K562 (cell line): ENCODE results near the gene SLC12A4. TPM values are rescaled to one million over a fixed set of nuclear protein-coding genes. Genes with fewer than 3 reads are reported as not detected.
"Not testable (repeated sequence)": the region's sequence is repeated elsewhere in the genome, so short reads cannot be mapped to it uniquely, and the experiment has no call there.

Experiments
- ATAC-seq: fragments of 200-7000 bp; cut with Tn5 transposase; 3 replicates; pipeline ENCODE4 v1.9.1; 2020; ENCODE audit warnings: moderate library complexity
- BruUV-seq: library from RNA; stranded (reverse); fragments of 400-500 nt; replicated peaks from 2 replicates; lab custom pipeline; 2021; lab: Mats Ljungman, UMichigan
- CTCF ChIA-PET: fragments of 300-600 bp; formaldehyde crosslinking; extraction: SDS; loops from one replicate; lab custom pipeline; 2021; ENCODE audit warnings: low intra/inter-chr PET ratio; lab: Yijun Ruan, JAX
- POLR2A ChIA-PET: fragments of 300-600, 350-650 bp; sonication (Branson Sonifier 250); formaldehyde crosslinking; extraction: SDS; loops from one replicate; lab custom pipeline; 2021; ENCODE audit warnings: antibody characterized with exemption, inconsistent platforms; lab: Yijun Ruan, JAX
- DNase-seq, 4 experiments: peaks; one replicate each; pipeline versions ENCODE4 v3.0.0 to v3.0.0-alpha.2; 2011 to 2018; ENCODE audit warnings: low spot score in 3 of 4, mixed read lengths in 3 of 4; ENCODE audit errors: extremely low read depth in 1 of 4
- FAIRE-seq: peaks from 2 replicates; lab custom pipeline; 2011; peaks lifted over from hg19 to GRCh38; lab: Jason Lieb, UNC
- H2AFZ ChIP-seq: 2 replicates; pipeline ENCODE4 v1.6.0; 2011; ENCODE audit warnings: low read depth, low read length, control low read depth, inconsistent platforms
- H3K27ac ChIP-seq: fragments of 200-600 bp; 3 replicates; pipeline ENCODE4 v1.8.0; 2011; ENCODE audit warnings: low read depth, mild to moderate bottlenecking, control low read depth, inconsistent platforms, low read length, moderate library complexity, mixed read lengths; ENCODE audit errors: extremely low read depth
- H3K27me3 ChIP-seq, 2 experiments: fragments of 300-600 bp in 1 of 2; 2 replicates in 1 of 2; 3 replicates in 1 of 2; pipeline versions ENCODE4 v1.6.0 to v1.8.0; 2011; ENCODE audit warnings: inconsistent platforms in 2 of 2, low read length in 2 of 2, mild to moderate bottlenecking in 1 of 2, mixed read lengths in 1 of 2, moderate library complexity in 1 of 2; ENCODE audit not compliant: control insufficient read depth in 2 of 2, insufficient read depth in 2 of 2
- H3K36me3 ChIP-seq: fragments of 300-600 bp; 3 replicates; pipeline ENCODE4 v1.8.0; 2011; ENCODE audit warnings: mild to moderate bottlenecking, low read length, inconsistent platforms; ENCODE audit not compliant: control insufficient read depth, insufficient read depth
- H3K4me1 ChIP-seq, 2 experiments: fragments of 200-600 bp in 1 of 2; replicated peaks in 1 of 2; 2 replicates in 1 of 2; 3 replicates in 1 of 2; pipeline versions ENCODE4 v1.5.1 to v1.8.0; 2011; ENCODE audit warnings: inconsistent platforms in 2 of 2, low read length in 2 of 2, mild to moderate bottlenecking in 1 of 2, mixed read lengths in 1 of 2, moderate library complexity in 1 of 2; ENCODE audit not compliant: control insufficient read depth in 2 of 2, insufficient read depth in 2 of 2
- H3K4me2 ChIP-seq: 2 replicates; pipeline ENCODE4 v1.6.1; 2011; ENCODE audit warnings: low read length, control low read depth, inconsistent platforms, mixed read lengths; ENCODE audit not compliant: insufficient read depth
- H3K4me3 ChIP-seq: fragments of 200-600 bp; sonication (generic), shearing (Covaris generic); 2 replicates; pipeline ENCODE4 v1.5.1; 2016; ENCODE audit warnings: control low read depth, inconsistent platforms
- H3K79me2 ChIP-seq: fragments of 200-600 bp; 3 replicates; pipeline ENCODE4 v1.8.0; 2011; ENCODE audit warnings: low read length, inconsistent platforms; ENCODE audit not compliant: control insufficient read depth, insufficient read depth
- H3K9ac ChIP-seq, 2 experiments: 2 replicates each; pipeline versions ENCODE4 v1.6.0 to v1.6.1; 2011; ENCODE audit warnings: low read depth in 2 of 2, low read length in 2 of 2, control low read depth in 1 of 2, inconsistent platforms in 1 of 2, mild to moderate bottlenecking in 1 of 2, mixed read lengths in 1 of 2; ENCODE audit not compliant: insufficient read depth in 1 of 2
- H3K9me1 ChIP-seq: one replicate; pipeline ENCODE4 v1.6.0; 2011; ENCODE audit warnings: inconsistent platforms, mild to moderate bottlenecking, low read length, moderate library complexity; ENCODE audit not compliant: control insufficient read depth, insufficient read depth
- H3K9me3 ChIP-seq: replicated peaks from 2 replicates; pipeline ENCODE4 v1.5.1; 2011; ENCODE audit warnings: low read depth, low read length, inconsistent platforms; ENCODE audit not compliant: control insufficient read depth, insufficient read depth
- H4K20me1 ChIP-seq: replicated peaks from 2 replicates; pipeline ENCODE4 v1.6.1; 2011; ENCODE audit warnings: low read length, inconsistent platforms, mixed read lengths; ENCODE audit not compliant: control insufficient read depth, insufficient read depth
- E2F8 ChIP-seq: fragments of 450-650 bp; IDR thresholded peaks from 2 replicates; pipeline ENCODE4 v1.7.1; 2018; ENCODE audit warnings: mild to moderate bottlenecking, low read depth; ENCODE audit not compliant: partially characterized antibody
- THRB ChIP-seq: fragments of 450-650 bp; formaldehyde crosslinking; conservative IDR thresholded peaks from 2 replicates; pipeline ENCODE4 v1.4.0; 2022; ENCODE audit warnings: mild to moderate bottlenecking, missing genetic modification characterization
- ZC3H8 ChIP-seq: fragments of 450-650 bp; IDR thresholded peaks from 2 replicates; pipeline ENCODE4 v1.6.1; 2017
- WGBS: fragments of 100-300 bp; shearing (Covaris generic); methylation state at CpG from one replicate; pipeline ENCODE4 v1.1.6; 2016; ENCODE audit warnings: low coverage, mixed read lengths; ENCODE audit not compliant: insufficient coverage; ENCODE audit errors: missing lambda C conversion rate; 5-methylcytosine and 5-hydroxymethylcytosine counted together
- in situ Hi-C: fragments of 300-500 bp; cut with MboI; formaldehyde crosslinking; loops from 4 replicates; pipeline ENCODE4 v1.15.0; 2018; ENCODE audit warnings: inconsistent platforms, mixed read lengths
- intact Hi-C: fragments of 100-400 bp; cut with micrococcal nuclease; formaldehyde crosslinking; loops from 2 replicates; pipeline ENCODE4 v1.14.2; 2022
- polyA plus RNA-seq, 8 experiments: library from polyadenylated mRNA; depleted of rRNA in 4 of 8; stranded (reverse) in 5 of 8; unstranded in 3 of 8; fragments of >200 nt; fragmentation: Nextera tagmentation in 2 of 8; fragmentation: Illumina TruSeq in 1 of 8; extraction: Ambion mirVana in 2 of 8; extraction: Trizol in 1 of 8; gene quantifications; 2 replicates each; pipeline versions ENCODE4 v1.2.1 to v1.2.3, GENCODE V29; 2011 to 2014; ENCODE audit warnings: inconsistent platforms in 1 of 8, missing spikeins in 1 of 8
- total RNA-seq, 7 experiments: library from RNA; depleted of rRNA in 6 of 7; stranded (reverse); fragments of >200 nt in 6 of 7; fragmentation: Illumina TruSeq in 2 of 7; extraction: Trizol in 2 of 7; gene quantifications; 2 replicates each; pipeline versions ENCODE4 v1.2.1 to v1.2.3, GENCODE V29; 2011 to 2021; ENCODE audit warnings: low replicate concordance in 1 of 7

Gene SLC12A4
- total and polyA plus RNA-seq, 9 of the 15 experiments (the other 6 are each of a cell fraction or from before 2014, with no cell fraction given), result 0.75 to 43.5 (median 15.0) TPM

DNA sequence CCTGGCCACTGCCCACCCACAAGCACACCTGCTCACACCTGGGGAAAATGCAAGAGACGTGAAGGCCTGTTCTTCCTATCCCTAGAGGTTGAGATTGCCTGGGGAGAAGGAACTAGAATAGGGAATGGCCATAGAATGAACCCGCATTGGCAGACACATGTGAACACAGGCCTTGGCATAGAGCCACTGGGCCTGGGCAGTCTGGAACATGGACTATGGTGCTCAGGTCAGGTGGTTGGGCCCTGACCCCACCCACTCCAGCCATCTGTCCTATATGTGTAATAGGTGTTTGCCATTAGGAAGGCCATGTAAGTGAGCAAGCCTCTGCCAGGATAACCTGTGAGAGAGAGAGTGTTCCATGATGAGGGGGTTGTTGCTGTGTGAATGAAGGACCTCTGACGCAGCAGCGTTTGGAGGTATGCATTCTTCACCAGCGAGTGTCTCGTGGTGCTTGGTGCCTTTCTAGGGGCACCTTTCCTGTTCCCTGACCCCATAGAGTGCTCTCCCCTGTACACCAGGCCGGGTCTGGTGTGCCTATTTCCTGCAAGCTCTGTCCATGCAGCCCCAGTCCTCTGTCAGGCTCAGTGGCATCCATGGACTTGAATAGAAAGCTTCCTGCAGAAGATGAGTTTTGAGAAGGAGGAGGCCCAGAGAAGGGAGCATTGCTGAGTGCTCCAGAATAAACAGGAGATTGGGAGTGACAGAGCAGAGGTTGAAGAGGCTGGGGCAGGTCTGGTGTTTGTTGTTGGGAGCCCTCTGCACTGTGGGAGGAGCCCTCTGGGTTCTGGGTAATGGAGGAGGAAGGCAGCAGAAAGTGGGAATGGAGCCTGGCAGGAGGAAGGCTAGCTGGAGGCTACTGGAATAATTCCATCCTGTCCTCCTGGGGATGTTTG lies 52.4 kb downstream of the SLC12A4 start (continued):
- TF ChIP-seq E2F8 (no peak), THRB (CRISPR knock-in tag) (no peak), ZC3H8 (no peak)

GRCh38 chr16:67915496-67915769 lies 53.0 kb downstream of the SLC12A4 start:
- BruUV-seq, result not testable (repeated sequence)
- 33% methylated on average over 1 of the region's 2 CpGs for WGBS

More at GRCh38 chr16:67915496-67915769, 53.0 kb downstream of the SLC12A4 start:
- POLR2A ChIA-PET, result interaction anchor here (0.6 to 1.8 kb wide), 3 partner anchors 10 to 197 kb away, joined by 3 to 6 read pairs (median 6); no protein-coding TSS in a partner anchor
- H3K4me1 ChIP-seq, result peaks cover 5 to 16% of the 10 kb centered on the region in 2 experiments; a peak in 4 of 5 replicates
- FAIRE-seq, H3K9me3 ChIP-seq, H3K9ac ChIP-seq, ATAC-seq, in situ Hi-C loops, H2AFZ ChIP-seq, intact Hi-C loops, H3K27me3 ChIP-seq, H3K9me1 ChIP-seq, H3K4me2 ChIP-seq, H3K4me3 ChIP-seq, H3K27ac ChIP-seq, H3K79me2 ChIP-seq, DNase-seq, H3K36me3 ChIP-seq, CTCF ChIA-PET: not testable (repeated sequence)
- H4K20me1 ChIP-seq, result peaks cover 14% of the 10 kb centered on the region
